Measurements from ENCODE around the gene MYO1D. TPM values are rescaled to one million over a fixed set of nuclear protein-coding genes. Genes with fewer than 3 reads are reported as not detected.

MYO1D gene
- total RNA-seq, 1 donor from 2014 or later: 5.5 TPM

DNA sequence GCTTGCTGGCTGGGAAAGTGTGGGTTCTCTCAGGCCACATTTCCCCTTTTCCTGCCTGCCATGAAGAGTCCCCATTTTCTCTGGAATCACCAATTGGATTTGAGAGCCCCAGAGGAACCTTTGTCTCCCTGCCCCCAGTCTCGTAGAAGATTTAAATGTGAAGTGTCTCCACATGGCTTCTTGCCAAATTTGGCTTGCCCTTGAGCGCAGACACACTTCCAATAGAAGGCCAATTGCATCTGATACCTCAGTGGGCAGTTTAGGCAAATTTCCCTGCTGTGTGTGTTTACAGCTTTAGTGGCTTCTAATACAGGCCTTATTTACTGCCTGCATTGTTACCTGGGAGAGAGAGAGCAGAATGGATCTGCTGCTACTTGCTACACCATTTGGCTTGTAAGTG, 360.5 kb downstream of the MYO1D start:
- intact Hi-C loops (cut with micrococcal nuclease): no loop called here
- Histone ChIP-seq H3K9me3 (replicated peaks) (no peaks in the 10 kb centered on the region), H3K27ac (replicated peaks) (peak overlapping the region; percentile 40), H3K4me1 (peaks cover 36% of the 10 kb centered on the region), H3K4me3 (no peak overlapping the region), H3K36me3 (no peaks in the 10 kb centered on the region), H3K27me3 (ENCODE audit: low read depth) (no peaks in the 10 kb centered on the region)
- TF ChIP-seq, protein P1, sequence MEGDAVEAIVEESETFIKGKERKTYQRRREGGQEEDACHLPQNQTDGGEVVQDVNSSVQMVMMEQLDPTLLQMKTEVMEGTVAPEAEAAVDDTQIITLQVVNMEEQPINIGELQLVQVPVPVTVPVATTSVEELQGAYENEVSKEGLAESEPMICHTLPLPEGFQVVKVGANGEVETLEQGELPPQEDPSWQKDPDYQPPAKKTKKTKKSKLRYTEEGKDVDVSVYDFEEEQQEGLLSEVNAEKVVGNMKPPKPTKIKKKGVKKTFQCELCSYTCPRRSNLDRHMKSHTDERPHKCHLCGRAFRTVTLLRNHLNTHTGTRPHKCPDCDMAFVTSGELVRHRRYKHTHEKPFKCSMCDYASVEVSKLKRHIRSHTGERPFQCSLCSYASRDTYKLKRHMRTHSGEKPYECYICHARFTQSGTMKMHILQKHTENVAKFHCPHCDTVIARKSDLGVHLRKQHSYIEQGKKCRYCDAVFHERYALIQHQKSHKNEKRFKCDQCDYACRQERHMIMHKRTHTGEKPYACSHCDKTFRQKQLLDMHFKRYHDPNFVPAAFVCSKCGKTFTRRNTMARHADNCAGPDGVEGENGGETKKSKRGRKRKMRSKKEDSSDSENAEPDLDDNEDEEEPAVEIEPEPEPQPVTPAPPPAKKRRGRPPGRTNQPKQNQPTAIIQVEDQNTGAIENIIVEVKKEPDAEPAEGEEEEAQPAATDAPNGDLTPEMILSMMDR (IDR thresholded peaks at IDR 0.05; ENCODE audit: borderline replicate concordance): no peak
- DNase-seq: no peak

DNA sequence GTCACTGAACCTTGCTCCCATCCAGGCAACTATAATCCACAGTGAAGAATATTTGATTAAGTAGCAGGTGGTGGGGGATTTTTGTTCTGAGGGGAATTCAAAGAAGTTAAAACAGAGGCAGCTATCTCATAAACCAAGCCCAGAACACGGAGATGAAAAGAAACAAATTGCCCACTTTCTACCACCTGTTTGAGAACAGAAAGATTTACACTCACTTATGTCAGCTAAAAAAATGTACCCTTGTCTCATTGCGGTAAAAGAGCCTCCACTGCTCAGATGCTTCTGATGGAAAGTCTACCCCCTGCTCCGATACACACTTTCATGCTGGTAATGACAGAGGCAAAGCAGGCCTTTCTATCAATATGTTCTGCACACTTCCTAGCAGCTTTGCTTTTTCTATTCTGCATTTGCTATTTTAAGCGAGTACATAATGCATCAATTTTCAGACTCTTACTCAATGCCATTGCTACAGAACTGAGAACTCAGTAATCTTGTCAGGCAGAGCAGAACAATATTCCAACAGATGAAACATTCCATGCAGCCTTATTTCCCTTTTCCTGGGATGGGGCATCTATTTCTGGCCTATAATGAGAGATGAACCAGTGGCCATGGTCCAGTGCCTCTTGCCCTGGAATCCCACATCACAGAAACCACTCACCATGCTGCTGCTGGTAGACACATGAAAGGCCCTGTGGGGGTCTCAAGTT, 361.1 kb downstream of the MYO1D start:
- no peak for DNase-seq
- intact Hi-C loops (cut with micrococcal nuclease): no loop called here
- Histone ChIP-seq H3K27me3 (ENCODE audit: low read depth) (no peaks in the 10 kb centered on the region), H3K4me1 (peaks cover 35% of the 10 kb centered on the region), H3K27ac (replicated peaks) (peak overlapping the region; percentile 40), H3K4me3 (no peak overlapping the region), H3K9me3 (replicated peaks) (no peaks in the 10 kb centered on the region), H3K36me3 (no peaks in the 10 kb centered on the region)
- TF ChIP-seq, protein P1 (IDR thresholded peaks at IDR 0.05; ENCODE audit: borderline replicate concordance): no peak

DNA sequence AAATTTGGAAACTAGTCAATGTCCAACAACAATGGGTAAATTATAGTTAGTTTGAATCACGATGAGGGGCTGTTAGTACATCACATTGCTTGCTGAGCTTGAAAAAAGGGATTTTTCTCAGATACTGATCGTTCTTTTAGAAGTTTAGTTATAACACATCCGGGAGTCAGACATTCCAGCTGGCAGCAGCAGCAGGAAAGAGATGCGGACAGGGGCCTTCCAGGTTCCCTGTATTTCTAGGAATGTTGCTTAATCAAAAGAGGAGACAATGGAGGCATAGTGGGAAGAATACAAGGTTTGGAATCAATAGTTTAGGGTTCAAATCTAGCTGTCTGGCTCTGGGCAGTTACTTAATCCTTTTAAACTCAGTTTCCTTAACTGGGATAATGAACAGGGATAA, 362.3 kb downstream of the MYO1D start:
- Histone ChIP-seq H3K4me3 (no peak overlapping the region), H3K9me3 (replicated peaks) (no peaks in the 10 kb centered on the region), H3K27ac (replicated peaks) (no peak overlapping the region), H3K4me1 (peaks cover 23% of the 10 kb centered on the region), H3K36me3 (no peaks in the 10 kb centered on the region), H3K27me3 (ENCODE audit: low read depth) (no peaks in the 10 kb centered on the region)
- intact Hi-C loops (cut with micrococcal nuclease): no loop called here
- no peak for DNase-seq
- TF ChIP-seq, protein P1 (IDR thresholded peaks at IDR 0.05; ENCODE audit: borderline replicate concordance): no peak

DNA sequence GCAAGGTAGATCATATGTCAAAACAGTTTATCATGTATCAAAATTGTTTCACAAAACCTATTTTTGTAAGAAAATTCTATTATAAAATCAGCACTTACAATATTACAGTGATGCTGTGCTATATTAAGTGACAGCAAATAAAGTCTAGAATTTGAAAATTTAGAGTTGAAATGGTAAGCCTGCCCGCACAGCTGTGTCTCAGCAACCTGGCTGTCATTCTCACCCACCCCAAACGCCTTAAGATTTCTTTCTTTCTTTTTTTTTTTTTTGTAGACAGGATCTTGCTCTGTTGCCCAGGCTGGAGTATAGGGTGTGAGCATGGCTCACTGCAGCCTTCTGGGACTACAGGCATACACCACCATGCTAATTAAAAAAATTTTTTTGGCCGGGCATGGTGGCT, 363.3 kb downstream of the MYO1D start:
- Histone ChIP-seq H3K4me3 (no peak overlapping the region), H3K27ac (replicated peaks) (no peak overlapping the region), H3K27me3 (ENCODE audit: low read depth) (no peaks in the 10 kb centered on the region), H3K9me3 (replicated peaks) (no peaks in the 10 kb centered on the region), H3K36me3 (no peaks in the 10 kb centered on the region), H3K4me1 (peaks cover 16% of the 10 kb centered on the region)
- TF ChIP-seq, protein P1 (IDR thresholded peaks at IDR 0.05; ENCODE audit: borderline replicate concordance): no peak
- DNase-seq: no peak
- intact Hi-C loops (cut with micrococcal nuclease): no loop called here

- Histone ChIP-seq H3K9me3 (replicated peaks) (no peaks in the 10 kb centered on the region), H3K4me1 (peaks cover 14% of the 10 kb centered on the region), H3K27me3 (ENCODE audit: low read depth) (no peaks in the 10 kb centered on the region), H3K4me3 (no peak overlapping the region), H3K36me3 (no peaks in the 10 kb centered on the region), H3K27ac (replicated peaks) (no peak overlapping the region)
- TF ChIP-seq, protein P1 (IDR thresholded peaks at IDR 0.05; ENCODE audit: borderline replicate concordance): no peak
- intact Hi-C loops (cut with micrococcal nuclease): no loop called here
- DNase-seq: no peak
Observed at GRCh38 chr17:32512328-32512727, 364.6 kb downstream of the MYO1D start.

Data from left ventricle myocardium inferior (tissue), 1 donor.